Panc1 (cell line): ENCODE data around the gene TMED4. TPM values are rescaled to one million over a fixed set of nuclear protein-coding genes. Genes with fewer than 3 reads are reported as not detected.

ENCODE experiments used
- ATAC-seq: fragments of 200-7000 bp; cut with Tn5 transposase; 2 replicates; pipeline ENCODE4 v1.9.1; 2020; ENCODE audit warnings: mild to moderate bottlenecking, moderate library complexity
- BruUV-seq: library from RNA; stranded (reverse); fragments of 400-500 nt; replicated peaks from 2 replicates; lab custom pipeline; 2021; lab: Mats Ljungman, UMichigan
- CTCF ChIA-PET: fragments of 300-600 bp; sonication (Branson Sonifier 250); formaldehyde crosslinking; loops from one replicate; lab custom pipeline; 2022; ENCODE audit warnings: antibody characterized with exemption; lab: Charles Lee
- POLR2A ChIA-PET: fragments of 300-600 bp; sonication (Branson Sonifier 250); formaldehyde crosslinking; loops from one replicate; lab custom pipeline; 2022; ENCODE audit warnings: antibody characterized with exemption; lab: Charles Lee
- DNase-seq: peaks from one replicate; pipeline ENCODE4 v3.0.0-alpha.2; 2010; ENCODE audit warnings: low read depth, low spot score
- H3K27ac ChIP-seq: 2 replicates; pipeline ENCODE4 v1.5.1; 2011; ENCODE audit warnings: mild to moderate bottlenecking, low read length, inconsistent platforms
- H3K27me3 ChIP-seq: fragments of 200-500 bp; sonication (Bioruptor generic); 2 replicates; pipeline ENCODE4 v1.6.0; 2014; ENCODE audit warnings: low read length, inconsistent platforms; ENCODE audit not compliant: control insufficient read depth, insufficient read depth
- H3K36me3 ChIP-seq: fragments of 200-500 bp; sonication (Bioruptor generic); 2 replicates; pipeline ENCODE4 v1.5.1; 2014; ENCODE audit warnings: inconsistent platforms, mild to moderate bottlenecking, low read length, moderate library complexity; ENCODE audit not compliant: control insufficient read depth, insufficient read depth
- H3K4me1 ChIP-seq: 2 replicates; pipeline ENCODE4 v1.5.1; 2011; ENCODE audit warnings: inconsistent platforms, mild to moderate bottlenecking, low read length, moderate library complexity; ENCODE audit not compliant: control insufficient read depth, insufficient read depth
- H3K4me3 ChIP-seq, 2 experiments: 2 replicates each; pipeline ENCODE4 v1.5.1; 2011 to 2012; ENCODE audit warnings: low read depth in 2 of 2, low read length in 2 of 2, mild to moderate bottlenecking in 2 of 2, inconsistent platforms in 1 of 2, moderate library complexity in 1 of 2
- H3K9me3 ChIP-seq: fragments of 200-500 bp; sonication (Bioruptor generic); 2 replicates; pipeline ENCODE4 v1.5.1; 2014; ENCODE audit warnings: low read depth, mild to moderate bottlenecking, inconsistent platforms, low read length, moderate library complexity; ENCODE audit not compliant: control insufficient read depth, insufficient read depth
- POLR2AphosphoS5 ChIP-seq: IDR thresholded peaks from 2 replicates; pipeline ENCODE4 v1.6.1; 2012; ENCODE audit warnings: mild to moderate bottlenecking, low read depth, low read length, moderate library complexity
- SIN3A ChIP-seq: IDR thresholded peaks from 2 replicates; pipeline ENCODE4 v1.6.1; 2012; ENCODE audit warnings: low read depth, mild to moderate bottlenecking, low read length, moderate library complexity, borderline replicate concordance; ENCODE audit not compliant: insufficient read depth
- TCF7L2 ChIP-seq: IDR thresholded peaks from 2 replicates; pipeline ENCODE4 v1.6.1; 2011; ENCODE audit warnings: mild to moderate bottlenecking, low read depth, low read length, inconsistent platforms
- in situ Hi-C: cut with HindIII; loops from 2 replicates; pipeline ENCODE4 v1.10.0; 2016; ENCODE audit warnings: low sequenced_read_pairs, low pct_unique_long_range_greater_than_20kb
- intact Hi-C: fragments of 100-400 bp; cut with micrococcal nuclease; formaldehyde crosslinking; loops from one replicate; pipeline ENCODE4 v1.10.0; 2022; ENCODE audit not compliant: unreplicated experiment
- total RNA-seq: library from RNA; stranded (reverse); gene quantifications from one replicate; pipeline ENCODE4 v1.2.1, GENCODE V29; 2021; ENCODE audit not compliant: unreplicated experiment
- TF ChIP-seq, protein P1 (sequence below), 2 experiments: IDR thresholded peaks; 2 replicates each; pipeline ENCODE4 v1.6.1; 2011 to 2012; ENCODE audit warnings: low read depth in 2 of 2, control low read depth in 1 of 2, low read length in 1 of 2, mild to moderate bottlenecking in 1 of 2, moderate library complexity in 1 of 2; ENCODE audit not compliant: insufficient read depth in 1 of 2
- TF ChIP-seq, protein P2 (sequence below): fragments of 450-650 bp; IDR thresholded peaks from 2 replicates; pipeline ENCODE4 v1.5.1; 2017; ENCODE audit warnings: mild to moderate bottlenecking

Gene TMED4
- total RNA-seq, 1 experiment from 2014 or later = 123 TPM

DNA sequence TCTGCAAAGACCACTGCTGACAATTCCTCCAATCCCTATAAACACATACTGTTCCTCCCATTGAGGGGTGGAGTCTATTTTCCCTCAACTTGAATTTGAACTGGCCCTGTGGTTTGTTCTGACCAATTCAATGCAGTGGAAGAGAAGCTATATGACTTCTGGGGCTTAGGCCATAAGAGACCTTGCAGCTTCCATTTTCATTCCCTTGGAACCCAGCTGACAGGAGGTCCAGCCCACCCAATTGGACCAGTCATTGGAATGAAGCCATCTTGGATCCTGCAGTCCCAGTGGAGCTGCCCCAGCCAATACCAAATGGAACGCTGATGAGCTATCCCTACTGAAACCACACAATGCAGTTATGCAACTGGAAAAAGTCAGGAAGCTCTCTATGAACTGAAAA is 8.9 kb upstream of the TMED4 start:
- CTCF ChIA-PET = interaction anchor here (0.5 to 0.7 kb wide), 2 partner anchors 60 to 409 kb away, joined by 4 to 9 read pairs; no protein-coding TSS in a partner anchor

DNA sequence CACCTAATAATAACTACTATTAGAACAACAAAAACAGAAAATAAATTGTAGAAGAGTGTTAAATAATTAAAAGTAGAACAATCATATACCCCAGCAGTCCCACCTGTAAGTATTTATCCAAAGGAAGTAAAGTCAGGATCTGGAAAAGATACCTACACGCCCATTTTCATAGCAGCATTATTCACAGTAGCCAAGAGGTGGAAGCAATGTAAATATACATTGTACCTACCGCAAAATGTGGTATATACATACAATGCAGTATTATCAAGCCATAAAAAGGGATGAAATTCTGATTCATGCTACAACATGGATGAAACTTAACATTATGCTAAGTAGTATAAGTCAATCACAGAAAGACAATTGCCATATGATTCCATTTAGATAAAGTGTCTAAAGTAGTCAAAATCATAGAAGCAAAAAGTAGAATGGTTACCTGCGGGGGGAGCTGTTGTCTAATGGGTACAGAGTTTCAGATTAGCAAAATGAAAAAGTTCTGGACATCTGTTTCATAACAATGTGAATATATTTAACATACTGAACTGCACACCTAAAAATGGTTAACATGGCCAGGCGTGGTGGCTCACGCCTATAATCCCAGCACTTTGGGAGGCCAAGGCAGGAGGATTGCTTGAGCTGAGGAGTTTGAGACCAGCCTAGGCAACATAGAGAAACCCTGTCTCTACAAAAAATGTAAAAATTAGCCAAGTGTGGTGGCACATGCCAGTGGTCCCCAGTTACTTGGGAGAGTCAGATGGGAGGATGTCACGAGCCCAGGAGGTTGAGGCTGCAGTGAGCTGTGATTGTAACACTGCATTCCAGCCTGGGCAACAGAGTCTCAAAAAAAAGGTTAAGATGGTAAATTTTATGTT is 6.0 kb upstream of the TMED4 start:
- POLR2A ChIA-PET = no interaction called here

More for the DNA sequence above, 8.9 kb upstream of the TMED4 start:
- DNase-seq = no peak
- ATAC-seq = no peak
- BruUV-seq = no TSS peak
- no peaks in the 10 kb centered on the region for H3K27me3 ChIP-seq
- in situ Hi-C loops = no loop called here
- POLR2A ChIA-PET = interaction anchor here (0.5 to 0.6 kb wide), 2 partner anchors 30 to 233 kb away, joined by 4 to 5 read pairs; no protein-coding TSS in a partner anchor
- H3K9me3 ChIP-seq = no peaks in the 10 kb centered on the region
- intact Hi-C loops = no loop called here
- TF ChIP-seq POLR2AphosphoS5 (no peak), SIN3A (no peak), TCF7L2 (no peak)
- TF ChIP-seq, protein P1, sequence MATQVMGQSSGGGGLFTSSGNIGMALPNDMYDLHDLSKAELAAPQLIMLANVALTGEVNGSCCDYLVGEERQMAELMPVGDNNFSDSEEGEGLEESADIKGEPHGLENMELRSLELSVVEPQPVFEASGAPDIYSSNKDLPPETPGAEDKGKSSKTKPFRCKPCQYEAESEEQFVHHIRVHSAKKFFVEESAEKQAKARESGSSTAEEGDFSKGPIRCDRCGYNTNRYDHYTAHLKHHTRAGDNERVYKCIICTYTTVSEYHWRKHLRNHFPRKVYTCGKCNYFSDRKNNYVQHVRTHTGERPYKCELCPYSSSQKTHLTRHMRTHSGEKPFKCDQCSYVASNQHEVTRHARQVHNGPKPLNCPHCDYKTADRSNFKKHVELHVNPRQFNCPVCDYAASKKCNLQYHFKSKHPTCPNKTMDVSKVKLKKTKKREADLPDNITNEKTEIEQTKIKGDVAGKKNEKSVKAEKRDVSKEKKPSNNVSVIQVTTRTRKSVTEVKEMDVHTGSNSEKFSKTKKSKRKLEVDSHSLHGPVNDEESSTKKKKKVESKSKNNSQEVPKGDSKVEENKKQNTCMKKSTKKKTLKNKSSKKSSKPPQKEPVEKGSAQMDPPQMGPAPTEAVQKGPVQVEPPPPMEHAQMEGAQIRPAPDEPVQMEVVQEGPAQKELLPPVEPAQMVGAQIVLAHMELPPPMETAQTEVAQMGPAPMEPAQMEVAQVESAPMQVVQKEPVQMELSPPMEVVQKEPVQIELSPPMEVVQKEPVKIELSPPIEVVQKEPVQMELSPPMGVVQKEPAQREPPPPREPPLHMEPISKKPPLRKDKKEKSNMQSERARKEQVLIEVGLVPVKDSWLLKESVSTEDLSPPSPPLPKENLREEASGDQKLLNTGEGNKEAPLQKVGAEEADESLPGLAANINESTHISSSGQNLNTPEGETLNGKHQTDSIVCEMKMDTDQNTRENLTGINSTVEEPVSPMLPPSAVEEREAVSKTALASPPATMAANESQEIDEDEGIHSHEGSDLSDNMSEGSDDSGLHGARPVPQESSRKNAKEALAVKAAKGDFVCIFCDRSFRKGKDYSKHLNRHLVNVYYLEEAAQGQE (IDR thresholded peaks at IDR 0.05; ENCODE audit: insufficient read depth in 1 of 2, low read depth in 2 of 2, low read length in 1 of 2) = no peak
- TF ChIP-seq, protein P2, sequence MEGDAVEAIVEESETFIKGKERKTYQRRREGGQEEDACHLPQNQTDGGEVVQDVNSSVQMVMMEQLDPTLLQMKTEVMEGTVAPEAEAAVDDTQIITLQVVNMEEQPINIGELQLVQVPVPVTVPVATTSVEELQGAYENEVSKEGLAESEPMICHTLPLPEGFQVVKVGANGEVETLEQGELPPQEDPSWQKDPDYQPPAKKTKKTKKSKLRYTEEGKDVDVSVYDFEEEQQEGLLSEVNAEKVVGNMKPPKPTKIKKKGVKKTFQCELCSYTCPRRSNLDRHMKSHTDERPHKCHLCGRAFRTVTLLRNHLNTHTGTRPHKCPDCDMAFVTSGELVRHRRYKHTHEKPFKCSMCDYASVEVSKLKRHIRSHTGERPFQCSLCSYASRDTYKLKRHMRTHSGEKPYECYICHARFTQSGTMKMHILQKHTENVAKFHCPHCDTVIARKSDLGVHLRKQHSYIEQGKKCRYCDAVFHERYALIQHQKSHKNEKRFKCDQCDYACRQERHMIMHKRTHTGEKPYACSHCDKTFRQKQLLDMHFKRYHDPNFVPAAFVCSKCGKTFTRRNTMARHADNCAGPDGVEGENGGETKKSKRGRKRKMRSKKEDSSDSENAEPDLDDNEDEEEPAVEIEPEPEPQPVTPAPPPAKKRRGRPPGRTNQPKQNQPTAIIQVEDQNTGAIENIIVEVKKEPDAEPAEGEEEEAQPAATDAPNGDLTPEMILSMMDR = no peak
- H3K4me3 ChIP-seq = no peak overlapping the region
- peaks cover 3% of the 10 kb centered on the region; the same call in 1 of the 2 replicates for H3K4me1 ChIP-seq
- no peak overlapping the region for H3K27ac ChIP-seq
- H3K36me3 ChIP-seq = no peaks in the 10 kb centered on the region

More for the DNA sequence above, 6.0 kb upstream of the TMED4 start:
- H3K36me3 ChIP-seq = no peaks in the 10 kb centered on the region
- DNase-seq (peak; percentile 75), ATAC-seq (peak; percentile 88)
- intact Hi-C loops (loop anchor here (5.0 to 10.0 kb wide), 4 partner anchors 164 to 547 kb away; partner anchors contain the start of genes H2AZ2 and PPIA), in situ Hi-C loops (no loop called here)
- H3K4me1 ChIP-seq = peaks cover 5% of the 10 kb centered on the region; the same call in 1 of the 2 replicates
- CTCF ChIA-PET = interaction anchor here (0.6 to 0.8 kb wide), 2 partner anchors 230 to 238 kb away, joined by 3 to 7 read pairs; no protein-coding TSS in a partner anchor
- TF ChIP-seq SIN3A = no peak
- TF ChIP-seq, protein P2 = peak; percentile 84
- no peaks in the 10 kb centered on the region for H3K9me3 ChIP-seq
- H3K27me3 ChIP-seq = no peaks in the 10 kb centered on the region
- no peak overlapping the region for H3K4me3 ChIP-seq
- no peak overlapping the region for H3K27ac ChIP-seq
- BruUV-seq = no TSS peak
